ENCODE data around the gene VLDLR. TPM values are rescaled to one million over a fixed set of nuclear protein-coding genes. Genes with fewer than 3 reads are reported as not detected.

VLDLR gene
- total RNA-seq, 4 donors from 2014 or later, result 0.85 to 2.5 TPM; not detected in 2

- Histone ChIP-seq H3K27ac (no peak overlapping the region), H3K36me3 (no peaks in the 10 kb centered on the region), H3K4me3 (no peak overlapping the region), H3K9me3 (peaks cover 0 to 8% (median 3%) of the 10 kb centered on the region in 4 donors), H3K27me3 (no peaks in the 10 kb centered on the region), H3K4me1 (no peaks in the 10 kb centered on the region)
- TF ChIP-seq CTCF (IDR thresholded peaks at IDR 0.05) (no peak), POLR2A (IDR thresholded peaks at IDR 0.05) (no peak)
- no peak for DNase-seq
Observed at GRCh38 chr9:2593744-2594143, 27.8 kb upstream of the VLDLR start.

GRCh38 chr9:2595973-2596372 lies 25.6 kb upstream of the VLDLR start:
- H3K27ac ChIP-seq, result no peak overlapping the region
- H3K9me3 ChIP-seq, result peaks cover 0 to 8% (median 3%) of the 10 kb centered on the region in 4 donors
- no peaks in the 10 kb centered on the region for H3K4me1 ChIP-seq
- H3K36me3 ChIP-seq, result no peaks in the 10 kb centered on the region
- DNase-seq, result no peak
- TF ChIP-seq CTCF (IDR thresholded peaks at IDR 0.05), result no peak
- TF ChIP-seq POLR2A (IDR thresholded peaks at IDR 0.05), result no peak
- no peaks in the 10 kb centered on the region for H3K27me3 ChIP-seq
- no peak overlapping the region for H3K4me3 ChIP-seq

- H3K27me3 ChIP-seq, result no peaks in the 10 kb centered on the region
- no peak for DNase-seq
- no peak overlapping the region for H3K4me3 ChIP-seq
- no peaks in the 10 kb centered on the region for H3K9me3 ChIP-seq
- H3K27ac ChIP-seq, result no peak overlapping the region
- no peaks in the 10 kb centered on the region for H3K4me1 ChIP-seq
- TF ChIP-seq CTCF (IDR thresholded peaks at IDR 0.05) (no peak), POLR2A (IDR thresholded peaks at IDR 0.05) (no peak)
- no peaks in the 10 kb centered on the region for H3K36me3 ChIP-seq
Observed at GRCh38 chr9:2597483-2597882, 24.1 kb upstream of the VLDLR start.

DNA sequence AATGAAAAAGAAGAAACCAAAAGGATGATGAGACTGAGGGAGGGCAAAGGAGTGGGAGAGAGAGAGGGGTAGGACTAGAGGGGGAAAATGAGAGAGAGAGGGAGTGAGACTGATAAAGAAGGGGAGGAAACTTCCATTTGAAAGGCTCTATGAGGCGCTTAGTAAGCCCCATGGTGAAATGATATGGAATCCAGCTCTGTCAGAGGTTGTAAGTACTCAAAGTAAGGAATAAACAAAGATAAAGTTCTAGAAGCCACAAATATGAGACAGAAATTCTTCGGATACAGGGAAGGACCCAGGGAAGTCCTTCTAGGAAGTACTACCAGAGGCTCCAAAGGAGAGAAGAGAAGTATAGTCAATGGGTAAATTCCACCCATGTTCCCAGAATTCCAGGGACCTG lies 21.7 kb upstream of the VLDLR start:
- Histone ChIP-seq H3K36me3 (no peaks in the 10 kb centered on the region), H3K9me3 (no peaks in the 10 kb centered on the region), H3K27ac (no peak overlapping the region), H3K27me3 (no peaks in the 10 kb centered on the region), H3K4me3 (no peak overlapping the region), H3K4me1 (no peaks in the 10 kb centered on the region)
- no peak for DNase-seq
- TF ChIP-seq CTCF (IDR thresholded peaks at IDR 0.05) (no peak), POLR2A (IDR thresholded peaks at IDR 0.05) (no peak)

GRCh38 chr9:2600307-2600706 lies 21.3 kb upstream of the VLDLR start:
- H3K36me3 ChIP-seq, result no peaks in the 10 kb centered on the region
- H3K4me1 ChIP-seq, result no peaks in the 10 kb centered on the region
- H3K27me3 ChIP-seq, result no peaks in the 10 kb centered on the region
- H3K4me3 ChIP-seq, result no peak overlapping the region
- H3K27ac ChIP-seq, result no peak overlapping the region
- no peak for DNase-seq
- TF ChIP-seq POLR2A (IDR thresholded peaks at IDR 0.05) (no peak), CTCF (IDR thresholded peaks at IDR 0.05) (no peak)
- no peaks in the 10 kb centered on the region for H3K9me3 ChIP-seq

DNA sequence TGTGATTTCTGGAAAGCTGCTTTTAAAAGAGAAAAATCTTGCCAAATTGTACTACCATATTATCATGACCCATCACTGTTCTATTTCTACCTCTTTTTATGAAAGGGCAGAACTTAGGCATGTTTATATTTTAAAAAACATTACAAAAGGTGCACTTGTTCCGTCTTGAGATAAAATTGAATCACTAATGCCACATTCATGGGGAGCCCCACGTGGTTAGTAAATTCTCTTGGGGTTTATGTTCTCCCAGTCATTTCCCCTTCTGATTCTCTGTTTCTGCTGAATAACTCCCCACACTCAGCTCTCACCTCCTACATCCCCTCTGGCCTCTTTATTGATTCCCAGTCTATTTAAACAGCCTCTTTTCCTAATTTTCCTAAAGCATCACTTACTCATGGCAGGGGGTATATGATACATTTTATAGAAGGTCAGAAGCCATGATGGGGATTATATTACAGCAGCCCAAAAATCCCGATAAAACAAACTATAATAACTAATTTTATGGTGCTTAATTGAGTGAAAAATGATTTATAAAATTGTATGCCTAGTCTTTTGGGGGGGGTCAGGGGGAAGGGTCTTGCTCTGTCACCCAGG lies 19.7 kb upstream of the VLDLR start:
- no peak overlapping the region for H3K27ac ChIP-seq
- TF ChIP-seq POLR2A (IDR thresholded peaks at IDR 0.05) (no peak), CTCF (IDR thresholded peaks at IDR 0.05) (no peak)
- H3K9me3 ChIP-seq, result no peaks in the 10 kb centered on the region
- no peak overlapping the region for H3K4me3 ChIP-seq
- no peaks in the 10 kb centered on the region for H3K36me3 ChIP-seq
- no peaks in the 10 kb centered on the region for H3K27me3 ChIP-seq
- DNase-seq, result no peak
- H3K4me1 ChIP-seq, result no peaks in the 10 kb centered on the region

All from Peyer's patch (tissue), 4 donors.